ENCODE data around the gene SLC1A4. TPM values are rescaled to one million over a fixed set of nuclear protein-coding genes. Genes with fewer than 3 reads are reported as not detected.

The SLC1A4 gene
- total and polyA plus RNA-seq, 10 of the 15 experiments (the other 5 are each of a cell fraction or from before 2014, with no cell fraction given): 10.8 to 43.2 (median 27.7) TPM

DNA sequence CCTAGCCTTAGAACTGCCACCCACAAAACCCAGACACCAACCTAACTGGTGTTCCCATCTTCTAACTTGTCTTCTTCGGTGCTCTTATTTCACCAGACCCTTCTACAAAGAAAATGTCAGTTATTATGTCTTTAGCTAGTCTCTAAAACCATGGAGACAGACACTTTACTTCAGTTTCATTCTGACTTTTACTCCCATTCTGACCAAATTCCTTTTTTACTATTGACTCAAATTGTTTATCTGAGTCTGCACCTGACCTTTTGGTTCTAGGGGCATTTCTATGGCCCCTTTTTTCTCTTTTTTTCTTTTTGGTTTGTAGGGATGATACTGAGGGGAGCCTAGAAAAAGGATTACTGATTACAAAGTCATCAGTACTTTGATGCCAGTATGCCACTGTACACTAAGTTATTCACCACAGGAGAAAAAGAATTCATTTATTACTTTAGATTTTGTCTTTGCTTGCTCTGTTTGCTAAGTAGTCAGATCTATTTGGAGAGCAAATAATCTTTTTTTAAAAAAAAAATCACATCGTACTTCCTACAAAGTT is 6.8 kb upstream of the SLC1A4 start (continued):
- TF ChIP-seq, protein P1, sequence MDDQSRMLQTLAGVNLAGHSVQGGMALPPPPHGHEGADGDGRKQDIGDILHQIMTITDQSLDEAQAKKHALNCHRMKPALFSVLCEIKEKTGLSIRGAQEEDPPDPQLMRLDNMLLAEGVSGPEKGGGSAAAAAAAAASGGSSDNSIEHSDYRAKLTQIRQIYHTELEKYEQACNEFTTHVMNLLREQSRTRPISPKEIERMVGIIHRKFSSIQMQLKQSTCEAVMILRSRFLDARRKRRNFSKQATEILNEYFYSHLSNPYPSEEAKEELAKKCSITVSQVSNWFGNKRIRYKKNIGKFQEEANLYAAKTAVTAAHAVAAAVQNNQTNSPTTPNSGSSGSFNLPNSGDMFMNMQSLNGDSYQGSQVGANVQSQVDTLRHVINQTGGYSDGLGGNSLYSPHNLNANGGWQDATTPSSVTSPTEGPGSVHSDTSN (IDR thresholded peaks at IDR 0.05; ENCODE audit: insufficient replicate concordance, low read depth, low read length): no peak
- TF ChIP-seq CBX3 (IDR thresholded peaks at IDR 0.05; ENCODE audit: borderline replicate concordance, low read depth) (no peak), SMC3 (IDR thresholded peaks at IDR 0.05; ENCODE audit: borderline replicate concordance, low read length) (no peak), ESRRA (IDR thresholded peaks at IDR 0.05; ENCODE audit: low read length) (no peak), MXI1 (IDR thresholded peaks at IDR 0.05; ENCODE audit: low read depth, low read length) (no peak), CBX5 (IDR thresholded peaks at IDR 0.05; ENCODE audit: low read depth) (0 out of 2 replicates have a peak, but pooled peaks have one; percentile 42), ZZZ3 (IDR thresholded peaks at IDR 0.05; ENCODE audit: control insufficient read depth, insufficient read length, low read depth) (no peak), ETV6 (conservative IDR thresholded peaks at IDR 0.05 in 1 of 2, IDR thresholded peaks at IDR 0.05 in 1 of 2; ENCODE audit: borderline replicate concordance in 1 of 2, low read depth in 1 of 2) (peak in 1 of 2 experiments; percentile 50; a peak in 1 of 4 replicates), RFX5 (IDR thresholded peaks at IDR 0.05; ENCODE audit: low read depth, low read length) (no peak), YY1 (IDR thresholded peaks at IDR 0.05; ENCODE audit: low read depth, low read length) (no peak), ZNF384 (IDR thresholded peaks at IDR 0.05; ENCODE audit: borderline replicate concordance, low read depth, low read length) (peak; percentile 71), NFXL1 (IDR thresholded peaks at IDR 0.05; ENCODE audit: borderline replicate concordance) (no peak), GATAD2B (conservative IDR thresholded peaks at IDR 0.05; ENCODE audit: low read depth) (no peak; the same call in 1 of the 2 replicates), RCOR1 (conservative IDR thresholded peaks at IDR 0.05; ENCODE audit: low read depth, low read length) (no peak), FOXM1 (IDR thresholded peaks at IDR 0.05; ENCODE audit: low read depth, low read length) (peak; percentile 93), ZNF207 (IDR thresholded peaks at IDR 0.05; ENCODE audit: borderline replicate concordance) (no peak), ZSCAN29 (IDR thresholded peaks at IDR 0.05) (no peak)
- TF ChIP-seq, protein P2, sequence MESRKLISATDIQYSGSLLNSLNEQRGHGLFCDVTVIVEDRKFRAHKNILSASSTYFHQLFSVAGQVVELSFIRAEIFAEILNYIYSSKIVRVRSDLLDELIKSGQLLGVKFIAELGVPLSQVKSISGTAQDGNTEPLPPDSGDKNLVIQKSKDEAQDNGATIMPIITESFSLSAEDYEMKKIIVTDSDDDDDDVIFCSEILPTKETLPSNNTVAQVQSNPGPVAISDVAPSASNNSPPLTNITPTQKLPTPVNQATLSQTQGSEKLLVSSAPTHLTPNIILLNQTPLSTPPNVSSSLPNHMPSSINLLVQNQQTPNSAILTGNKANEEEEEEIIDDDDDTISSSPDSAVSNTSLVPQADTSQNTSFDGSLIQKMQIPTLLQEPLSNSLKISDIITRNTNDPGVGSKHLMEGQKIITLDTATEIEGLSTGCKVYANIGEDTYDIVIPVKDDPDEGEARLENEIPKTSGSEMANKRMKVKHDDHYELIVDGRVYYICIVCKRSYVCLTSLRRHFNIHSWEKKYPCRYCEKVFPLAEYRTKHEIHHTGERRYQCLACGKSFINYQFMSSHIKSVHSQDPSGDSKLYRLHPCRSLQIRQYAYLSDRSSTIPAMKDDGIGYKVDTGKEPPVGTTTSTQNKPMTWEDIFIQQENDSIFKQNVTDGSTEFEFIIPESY (IDR thresholded peaks at IDR 0.05): no peak
- TF ChIP-seq, protein P3, sequence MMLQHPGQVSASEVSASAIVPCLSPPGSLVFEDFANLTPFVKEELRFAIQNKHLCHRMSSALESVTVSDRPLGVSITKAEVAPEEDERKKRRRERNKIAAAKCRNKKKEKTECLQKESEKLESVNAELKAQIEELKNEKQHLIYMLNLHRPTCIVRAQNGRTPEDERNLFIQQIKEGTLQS (IDR thresholded peaks at IDR 0.05; ENCODE audit: borderline replicate concordance, extremely low read depth, low read depth, low read length): no peak
- TF ChIP-seq, protein P4, sequence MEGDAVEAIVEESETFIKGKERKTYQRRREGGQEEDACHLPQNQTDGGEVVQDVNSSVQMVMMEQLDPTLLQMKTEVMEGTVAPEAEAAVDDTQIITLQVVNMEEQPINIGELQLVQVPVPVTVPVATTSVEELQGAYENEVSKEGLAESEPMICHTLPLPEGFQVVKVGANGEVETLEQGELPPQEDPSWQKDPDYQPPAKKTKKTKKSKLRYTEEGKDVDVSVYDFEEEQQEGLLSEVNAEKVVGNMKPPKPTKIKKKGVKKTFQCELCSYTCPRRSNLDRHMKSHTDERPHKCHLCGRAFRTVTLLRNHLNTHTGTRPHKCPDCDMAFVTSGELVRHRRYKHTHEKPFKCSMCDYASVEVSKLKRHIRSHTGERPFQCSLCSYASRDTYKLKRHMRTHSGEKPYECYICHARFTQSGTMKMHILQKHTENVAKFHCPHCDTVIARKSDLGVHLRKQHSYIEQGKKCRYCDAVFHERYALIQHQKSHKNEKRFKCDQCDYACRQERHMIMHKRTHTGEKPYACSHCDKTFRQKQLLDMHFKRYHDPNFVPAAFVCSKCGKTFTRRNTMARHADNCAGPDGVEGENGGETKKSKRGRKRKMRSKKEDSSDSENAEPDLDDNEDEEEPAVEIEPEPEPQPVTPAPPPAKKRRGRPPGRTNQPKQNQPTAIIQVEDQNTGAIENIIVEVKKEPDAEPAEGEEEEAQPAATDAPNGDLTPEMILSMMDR (IDR thresholded peaks at IDR 0.05 in 2 of 3, conservative IDR thresholded peaks at IDR 0.05 in 1 of 3; ENCODE audit: control insufficient read depth in 2 of 3, extremely low read depth in 1 of 3, insufficient read depth in 1 of 3, low read depth in 3 of 3, low read length in 3 of 3): no peak
- TF ChIP-seq, protein P5, sequence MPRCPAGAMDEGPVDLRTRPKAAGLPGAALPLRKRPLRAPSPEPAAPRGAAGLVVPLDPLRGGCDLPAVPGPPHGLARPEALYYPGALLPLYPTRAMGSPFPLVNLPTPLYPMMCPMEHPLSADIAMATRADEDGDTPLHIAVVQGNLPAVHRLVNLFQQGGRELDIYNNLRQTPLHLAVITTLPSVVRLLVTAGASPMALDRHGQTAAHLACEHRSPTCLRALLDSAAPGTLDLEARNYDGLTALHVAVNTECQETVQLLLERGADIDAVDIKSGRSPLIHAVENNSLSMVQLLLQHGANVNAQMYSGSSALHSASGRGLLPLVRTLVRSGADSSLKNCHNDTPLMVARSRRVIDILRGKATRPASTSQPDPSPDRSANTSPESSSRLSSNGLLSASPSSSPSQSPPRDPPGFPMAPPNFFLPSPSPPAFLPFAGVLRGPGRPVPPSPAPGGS (IDR thresholded peaks at IDR 0.05; ENCODE audit: borderline replicate concordance, insufficient read depth, low read depth, low read length, poor library complexity, severe bottlenecking): peak; percentile 59
- TF ChIP-seq, protein P6, sequence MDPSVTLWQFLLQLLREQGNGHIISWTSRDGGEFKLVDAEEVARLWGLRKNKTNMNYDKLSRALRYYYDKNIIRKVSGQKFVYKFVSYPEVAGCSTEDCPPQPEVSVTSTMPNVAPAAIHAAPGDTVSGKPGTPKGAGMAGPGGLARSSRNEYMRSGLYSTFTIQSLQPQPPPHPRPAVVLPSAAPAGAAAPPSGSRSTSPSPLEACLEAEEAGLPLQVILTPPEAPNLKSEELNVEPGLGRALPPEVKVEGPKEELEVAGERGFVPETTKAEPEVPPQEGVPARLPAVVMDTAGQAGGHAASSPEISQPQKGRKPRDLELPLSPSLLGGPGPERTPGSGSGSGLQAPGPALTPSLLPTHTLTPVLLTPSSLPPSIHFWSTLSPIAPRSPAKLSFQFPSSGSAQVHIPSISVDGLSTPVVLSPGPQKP (IDR thresholded peaks at IDR 0.05; ENCODE audit: low read depth, low read length): no peak

All from GM12878 (cell line).